Kidney (tissue), 22 donors: Measurements from ENCODE around the gene FDX1. TPM values are rescaled to one million over a fixed set of nuclear protein-coding genes. Genes with fewer than 3 reads are reported as not detected.
A peak's percentile ranks its signal among the peaks of the same experiment; 100 is the strongest.
"Not testable (repeated sequence)": the region's sequence is repeated elsewhere in the genome, so short reads cannot be mapped to it uniquely, and the experiment has no call there.

ENCODE experiments used
- DNase-seq, 5 donors: peaks; one replicate each; pipeline ENCODE4 v3.0.0-alpha.2; 2013 to 2020
- FAIRE-seq: peaks from 2 replicates; lab custom pipeline; 2012; peaks lifted over from hg19 to GRCh38; lab: Jason Lieb, UNC
- H3K27ac ChIP-seq, 2 donors: one replicate each; pipeline ENCODE4 v1.7.0; 2013; ENCODE audit warnings: low read depth in 2 of 2, low read length in 2 of 2, inconsistent platforms in 1 of 2
- H3K27me3 ChIP-seq: one replicate; pipeline ENCODE4 v1.7.1; 2013; ENCODE audit warnings: low read length, inconsistent platforms; ENCODE audit not compliant: control insufficient read depth, insufficient read depth
- H3K36me3 ChIP-seq, 3 donors: one replicate each; pipeline versions ENCODE4 v1.7.0 to v1.7.1; 2013; ENCODE audit warnings: low read length in 3 of 3, control low read depth in 1 of 3, inconsistent platforms in 1 of 3; ENCODE audit not compliant: insufficient read depth in 3 of 3, control insufficient read depth in 2 of 3
- H3K4me1 ChIP-seq, 3 donors: one replicate each; pipeline versions ENCODE4 v1.7.0 to v1.7.1; 2013; ENCODE audit warnings: low read length in 3 of 3, inconsistent platforms in 1 of 3, low read depth in 1 of 3; ENCODE audit not compliant: control insufficient read depth in 2 of 3, insufficient read depth in 2 of 3
- H3K4me3 ChIP-seq, 3 donors: one replicate each; pipeline versions ENCODE4 v1.7.0 to v1.8.1; 2013; ENCODE audit warnings: low read length in 3 of 3, control low read depth in 1 of 3, inconsistent platforms in 1 of 3
- H3K9ac ChIP-seq, 3 donors: one replicate each; pipeline versions ENCODE4 v1.7.0 to v1.7.1; 2013; ENCODE audit warnings: low read length in 3 of 3, control low read depth in 1 of 3, inconsistent platforms in 1 of 3
- H3K9me3 ChIP-seq, 3 donors: one replicate each; pipeline versions ENCODE4 v1.7.0 to v1.7.1; 2013; ENCODE audit warnings: low read length in 3 of 3, control low read depth in 1 of 3, inconsistent platforms in 1 of 3; ENCODE audit not compliant: control insufficient read depth in 2 of 3, insufficient read depth in 1 of 3
- intact Hi-C: fragments of 100-400 bp; cut with DNase I; formaldehyde crosslinking; loops from one replicate; pipeline ENCODE4 v1.11.1; 2022
- long read RNA-seq, 10 donors: library from polyadenylated mRNA in 1 of 10; unstranded in 1 of 10; transcript quantifications; one replicate each; pipeline ENCODE4 v2.0.0 and lab custom pipeline, GENCODE V29; 2021 to 2026
- polyA plus RNA-seq: library from polyadenylated mRNA; stranded (reverse); fragments of 350-450 nt; fragmentation: Illumina TruSeq; extraction: RNeasy Lipid Tissue Mini Kit (QIAGEN cat#74804); gene quantifications from one replicate; pipeline ENCODE4 v1.2.3, GENCODE V29; 2014; ENCODE audit warnings: low read depth, low replicate concordance; ENCODE audit not compliant: insufficient read depth
- total RNA-seq: library from RNA; stranded (reverse); fragmentation: NEBNext Ultra II Directional; extraction: Animal tissue kit (Norgen Biotek cat#: 25700); gene quantifications from one replicate; pipeline ENCODE4 v1.2.1, GENCODE V29; 2021
- TF ChIP-seq, protein P1 (sequence below): IDR thresholded peaks from 3 replicates; pipeline ENCODE4 v1.5.1; 2012; ENCODE audit warnings: mild to moderate bottlenecking, moderate library complexity, borderline replicate concordance; ENCODE audit not compliant: insufficient read depth; ENCODE audit errors: extremely low read depth
- donor health status: control.
- donor health status: control.
- donor health status: control.
- donor health status: control.
- donor health status: control.
- donor health status: DM: yes; HTN: yes; CAD: no.
- donor health status: Normal renal cell carcinoma (clear cell type).

FDX1 gene, protein sequence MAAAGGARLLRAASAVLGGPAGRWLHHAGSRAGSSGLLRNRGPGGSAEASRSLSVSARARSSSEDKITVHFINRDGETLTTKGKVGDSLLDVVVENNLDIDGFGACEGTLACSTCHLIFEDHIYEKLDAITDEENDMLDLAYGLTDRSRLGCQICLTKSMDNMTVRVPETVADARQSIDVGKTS
- 13.1 TPM for total RNA-seq
- 34.4 TPM for polyA plus RNA-seq
- long read RNA-seq, donor 1, transcript FDX1-201 (4 exons, 3,206 nt), result major isoform, 23 of 23 reads
- long read RNA-seq, donor 1, partial matches to known transcripts, result 0 of 23 reads
- long read RNA-seq, donor 1, other reads (novel, unspliced or antisense), result 0 of 23 reads
- long read RNA-seq, donor 2, transcript FDX1-201 (4 exons, 3,206 nt), result major isoform, 26 of 26 reads
- long read RNA-seq, donor 2, partial matches to known transcripts, result 0 of 26 reads
- long read RNA-seq, donor 2, other reads (novel, unspliced or antisense), result 0 of 26 reads
- long read RNA-seq, donor 3, transcript FDX1-201 (4 exons, 3,206 nt), result major isoform, 48 of 59 reads
- long read RNA-seq, donor 3, partial matches to known transcripts, result 11 of 59 reads
- long read RNA-seq, donor 3, other reads (novel, unspliced or antisense), result 0 of 59 reads
- long read RNA-seq, donor 4, transcript FDX1-201 (4 exons, 3,206 nt), result major isoform, 14 of 14 reads
- long read RNA-seq, donor 4, partial matches to known transcripts, result 0 of 14 reads
- long read RNA-seq, donor 4, other reads (novel, unspliced or antisense), result 0 of 14 reads
- long read RNA-seq, donor 5, partial matches to known transcripts, result 0 of 1 reads
- long read RNA-seq, donor 5, other reads (novel, unspliced or antisense), result 0 of 1 reads
- long read RNA-seq, donor 6, transcript FDX1-201 (4 exons, 3,206 nt), result major isoform, 34 of 34 reads
- long read RNA-seq, donor 6, partial matches to known transcripts, result 0 of 34 reads
- long read RNA-seq, donor 6, other reads (novel, unspliced or antisense), result 0 of 34 reads
- long read RNA-seq, donor 7, transcript FDX1-201 (4 exons, 3,206 nt), result major isoform, 28 of 34 reads
- long read RNA-seq, donor 7, partial matches to known transcripts, result 2 of 34 reads
- long read RNA-seq, donor 7, other reads (novel, unspliced or antisense), result 4 of 34 reads
- long read RNA-seq, donor 8, transcript FDX1-201 (4 exons, 3,206 nt), result major isoform, 21 of 21 reads
- long read RNA-seq, donor 8, partial matches to known transcripts, result 0 of 21 reads
- long read RNA-seq, donor 8, other reads (novel, unspliced or antisense), result 0 of 21 reads
- long read RNA-seq, donor 9, transcript FDX1-201 (4 exons, 3,206 nt), result major isoform, 14 of 14 reads
- long read RNA-seq, donor 9, partial matches to known transcripts, result 0 of 14 reads
- long read RNA-seq, donor 9, other reads (novel, unspliced or antisense), result 0 of 14 reads
- long read RNA-seq, donor 10, transcript FDX1-201 (4 exons, 3,206 nt), result major isoform, 35 of 35 reads
- long read RNA-seq, donor 10, partial matches to known transcripts, result 0 of 35 reads
- long read RNA-seq, donor 10, other reads (novel, unspliced or antisense), result 0 of 35 reads

DNA sequence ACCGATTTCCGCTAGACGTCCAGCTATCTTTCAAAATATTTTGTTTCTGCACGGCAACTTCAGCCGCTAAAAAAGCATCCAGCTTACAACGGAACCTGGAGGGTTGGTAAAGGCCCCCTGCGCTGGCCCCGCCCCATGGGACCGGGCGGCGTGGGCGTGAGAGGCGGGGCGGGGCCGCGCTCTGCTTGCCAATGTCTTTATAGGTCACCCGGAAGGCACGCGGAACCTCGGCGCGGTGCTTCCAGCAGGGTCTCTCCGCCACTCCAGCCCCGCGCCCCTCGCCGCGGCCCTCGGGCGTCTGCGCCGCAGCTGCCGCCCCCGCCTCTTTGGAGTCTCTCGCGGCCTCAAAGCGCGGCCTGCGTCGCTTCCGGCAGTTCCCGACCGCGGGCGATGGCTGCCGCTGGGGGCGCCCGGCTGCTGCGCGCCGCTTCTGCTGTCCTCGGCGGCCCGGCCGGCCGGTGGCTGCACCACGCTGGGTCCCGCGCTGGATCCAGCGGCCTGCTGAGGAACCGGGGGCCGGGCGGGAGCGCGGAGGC lies at the start of gene FDX1:
TSS of gene FDX1 (plus strand) at position 218 of the 536 bp plus-strand sequence. CDS start at position 391, 173 bp downstream.
- no peaks in the 10 kb centered on the region for H3K27me3 ChIP-seq
- DNase-seq, result peak; percentile 91 to 95 (median 93)
- no peaks in the 10 kb centered on the region for H3K36me3 ChIP-seq
- peaks cover 4 to 19% (median 10%) of the 10 kb centered on the region in 3 donors for H3K4me1 ChIP-seq
- H3K9me3 ChIP-seq, result no peaks in the 10 kb centered on the region
- TF ChIP-seq, protein P1, sequence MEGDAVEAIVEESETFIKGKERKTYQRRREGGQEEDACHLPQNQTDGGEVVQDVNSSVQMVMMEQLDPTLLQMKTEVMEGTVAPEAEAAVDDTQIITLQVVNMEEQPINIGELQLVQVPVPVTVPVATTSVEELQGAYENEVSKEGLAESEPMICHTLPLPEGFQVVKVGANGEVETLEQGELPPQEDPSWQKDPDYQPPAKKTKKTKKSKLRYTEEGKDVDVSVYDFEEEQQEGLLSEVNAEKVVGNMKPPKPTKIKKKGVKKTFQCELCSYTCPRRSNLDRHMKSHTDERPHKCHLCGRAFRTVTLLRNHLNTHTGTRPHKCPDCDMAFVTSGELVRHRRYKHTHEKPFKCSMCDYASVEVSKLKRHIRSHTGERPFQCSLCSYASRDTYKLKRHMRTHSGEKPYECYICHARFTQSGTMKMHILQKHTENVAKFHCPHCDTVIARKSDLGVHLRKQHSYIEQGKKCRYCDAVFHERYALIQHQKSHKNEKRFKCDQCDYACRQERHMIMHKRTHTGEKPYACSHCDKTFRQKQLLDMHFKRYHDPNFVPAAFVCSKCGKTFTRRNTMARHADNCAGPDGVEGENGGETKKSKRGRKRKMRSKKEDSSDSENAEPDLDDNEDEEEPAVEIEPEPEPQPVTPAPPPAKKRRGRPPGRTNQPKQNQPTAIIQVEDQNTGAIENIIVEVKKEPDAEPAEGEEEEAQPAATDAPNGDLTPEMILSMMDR, result peak; percentile 53
- H3K4me3 ChIP-seq, result peak within 1 kb of the TSS; percentile 76 to 91 (median 85)
- FAIRE-seq, result no peak
- peak within 1 kb of the TSS; percentile 61 to 88 for H3K27ac ChIP-seq
- peak within 1 kb of the TSS; percentile 72 to 97 (median 91) for H3K9ac ChIP-seq
- intact Hi-C loops, result loop anchor here (10.0 kb wide), 1 partner anchor 225 kb away; no protein-coding TSS in a partner anchor

DNA sequence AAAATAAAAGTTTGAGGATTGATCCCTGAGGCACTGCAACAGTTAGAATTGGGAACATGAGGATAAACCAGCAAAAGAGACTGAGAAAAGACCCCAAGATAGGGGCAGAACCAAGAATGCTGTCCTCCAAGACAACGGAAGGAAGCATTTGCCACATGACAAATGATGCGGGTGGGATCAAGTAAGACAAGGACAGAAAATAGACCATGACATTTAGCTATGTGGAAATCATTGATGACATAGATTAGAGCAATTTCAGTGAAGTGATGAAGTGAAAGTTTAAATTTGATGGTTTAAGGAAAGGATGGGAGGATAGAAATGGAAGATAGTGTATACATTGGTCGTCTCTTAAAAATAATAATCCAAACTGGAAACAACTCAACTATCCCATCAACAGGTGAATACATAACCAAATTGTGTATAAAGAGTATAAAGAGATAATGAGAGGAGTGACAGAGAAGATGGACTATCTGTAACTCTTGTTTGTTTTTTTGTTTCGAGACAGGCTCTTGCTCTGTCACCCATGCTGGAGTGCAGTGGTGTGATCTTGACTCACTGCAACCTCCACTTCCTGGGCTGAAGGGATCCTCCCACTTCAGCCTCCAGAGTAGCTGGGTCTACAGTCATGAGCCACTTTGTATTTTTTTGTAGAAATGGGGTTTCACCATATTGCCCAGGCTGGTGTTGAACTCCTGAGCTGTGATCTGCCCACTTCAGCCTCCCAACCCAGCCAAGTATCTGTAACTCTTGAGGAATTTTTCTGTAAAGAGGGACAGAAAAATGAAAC lies 48.7 kb upstream of the FDX1 start:
- H3K27me3 ChIP-seq, result no peaks in the 10 kb centered on the region
- no peak overlapping the region for H3K4me3 ChIP-seq
- H3K27ac ChIP-seq, result no peak overlapping the region
- DNase-seq, result no peak
- peaks cover 0 to 5% (median 0%) of the 10 kb centered on the region in 3 donors for H3K4me1 ChIP-seq
- no peak overlapping the region for H3K9ac ChIP-seq
- intact Hi-C loops, result no loop called here
- no peaks in the 10 kb centered on the region for H3K9me3 ChIP-seq
- TF ChIP-seq, protein P1, result no peak
- no peak for FAIRE-seq
- H3K36me3 ChIP-seq, result no peaks in the 10 kb centered on the region

DNA sequence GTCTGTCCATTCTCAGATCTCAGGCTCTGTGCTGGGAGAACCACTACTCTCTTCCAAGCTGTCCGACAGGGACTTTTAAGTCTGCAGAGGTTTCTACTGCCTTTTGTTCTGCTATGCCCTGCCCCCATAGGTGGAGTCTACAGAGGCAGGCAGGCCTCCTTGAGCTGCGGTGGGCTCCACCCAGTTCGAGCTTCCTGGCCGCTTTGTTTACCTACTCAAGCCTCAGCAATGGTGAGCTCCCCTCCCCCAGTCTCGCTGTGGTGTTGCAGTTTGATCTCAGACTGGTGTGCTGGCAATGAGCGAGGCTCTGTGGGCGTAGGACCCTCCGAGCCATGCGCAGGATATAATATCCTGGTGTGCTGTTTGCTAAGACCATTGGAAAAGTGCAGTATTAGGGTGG lies 41.5 kb upstream of the FDX1 start:
- DNase-seq, H3K9ac ChIP-seq, H3K36me3 ChIP-seq, FAIRE-seq, intact Hi-C loops, H3K9me3 ChIP-seq, H3K27me3 ChIP-seq, H3K4me1 ChIP-seq, H3K4me3 ChIP-seq, H3K27ac ChIP-seq: not testable (repeated sequence)
